ENCODE data around the gene NTMT1.
"Not testable (repeated sequence)": the region's sequence is repeated elsewhere in the genome, so short reads cannot be mapped to it uniquely, and the experiment has no call there.

The NTMT1 gene

GRCh38 chr9:129587487-129588262 lies 38.3 kb upstream of the NTMT1 start:
- Histone ChIP-seq H3K27ac (ENCODE audit: low read length) (no peak overlapping the region), H3K4me2 (ENCODE audit: low read length) (no peak overlapping the region), H3K4me3 (ENCODE audit: low read length) (no peak overlapping the region), H3K27me3 (ENCODE audit: low read depth, low read length) (0 out of 2 replicates have a peak, but pooled peaks cover 2% of the 10 kb centered on the region), H3K9ac (ENCODE audit: low read length) (no peak overlapping the region), H3K9me3 (ENCODE audit: insufficient read depth, low read length) (no peaks in the 10 kb centered on the region), H3K79me2 (ENCODE audit: low read length) (no peaks in the 10 kb centered on the region), H2AFZ (ENCODE audit: low read depth, low read length) (no peak overlapping the region), H3K4me1 (ENCODE audit: low read length) (peaks cover 14% of the 10 kb centered on the region), H3K36me3 (replicated peaks; ENCODE audit: low read depth, low read length) (no peaks in the 10 kb centered on the region), H4K20me1 (ENCODE audit: insufficient read depth, low read length) (no peaks in the 10 kb centered on the region)
- no peak for TF ChIP-seq EZH2phosphoT487 (IDR thresholded peaks at IDR 0.05; ENCODE audit: low read depth)
- no peak for TF ChIP-seq CTCF (IDR thresholded peaks at IDR 0.05; ENCODE audit: low read depth, low read length)

GRCh38 chr9:129590466-129590865 lies 35.5 kb upstream of the NTMT1 start:
- Histone ChIP-seq H3K4me3 (ENCODE audit: low read length) (no peak overlapping the region), H4K20me1 (ENCODE audit: insufficient read depth, low read length) (no peaks in the 10 kb centered on the region), H3K27me3 (ENCODE audit: low read depth, low read length) (peaks cover 17% of the 10 kb centered on the region; the same call in 1 of the 2 replicates), H3K36me3 (replicated peaks; ENCODE audit: low read depth, low read length) (no peaks in the 10 kb centered on the region), H3K79me2 (ENCODE audit: low read length) (no peaks in the 10 kb centered on the region), H3K9me3 (ENCODE audit: insufficient read depth, low read length) (no peaks in the 10 kb centered on the region), H3K4me1 (ENCODE audit: low read length) (peaks cover 13% of the 10 kb centered on the region), H3K4me2 (ENCODE audit: low read length) (no peak overlapping the region), H3K9ac (ENCODE audit: low read length) (no peak overlapping the region), H2AFZ (ENCODE audit: low read depth, low read length) (no peak overlapping the region), H3K27ac (ENCODE audit: low read length) (no peak overlapping the region)
- TF ChIP-seq CTCF (IDR thresholded peaks at IDR 0.05; ENCODE audit: low read depth, low read length), result no peak
- no peak for TF ChIP-seq EZH2phosphoT487 (IDR thresholded peaks at IDR 0.05; ENCODE audit: low read depth)

- no peak overlapping the region for H2AFZ ChIP-seq (ENCODE audit: low read depth, low read length)
- no peaks in the 10 kb centered on the region for H3K9me3 ChIP-seq (ENCODE audit: insufficient read depth, low read length)
- H3K4me2 ChIP-seq (ENCODE audit: low read length), result no peak overlapping the region
- H3K36me3 ChIP-seq (replicated peaks; ENCODE audit: low read depth, low read length), result no peaks in the 10 kb centered on the region
- no peaks in the 10 kb centered on the region for H4K20me1 ChIP-seq (ENCODE audit: insufficient read depth, low read length)
- no peak for TF ChIP-seq CTCF (IDR thresholded peaks at IDR 0.05; ENCODE audit: low read depth, low read length)
- TF ChIP-seq EZH2phosphoT487 (IDR thresholded peaks at IDR 0.05; ENCODE audit: low read depth), result no peak
- H3K4me1 ChIP-seq (ENCODE audit: low read length), result peaks cover 14% of the 10 kb centered on the region
- H3K27me3 ChIP-seq (ENCODE audit: low read depth, low read length), result peaks cover 17% of the 10 kb centered on the region; the same call in 1 of the 2 replicates
- H3K27ac ChIP-seq (ENCODE audit: low read length), result no peak overlapping the region
- H3K9ac ChIP-seq (ENCODE audit: low read length), result no peak overlapping the region
- H3K79me2 ChIP-seq (ENCODE audit: low read length), result no peaks in the 10 kb centered on the region
- H3K4me3 ChIP-seq (ENCODE audit: low read length), result no peak overlapping the region
These were observed 34.0 kb upstream of the NTMT1 start for GRCh38 chr9:129591916-129592315.

GRCh38 chr9:129592790-129593189 lies 33.2 kb upstream of the NTMT1 start:
- Histone ChIP-seq H3K27me3 (ENCODE audit: low read depth, low read length) (peaks cover 17% of the 10 kb centered on the region; the same call in 1 of the 2 replicates), H3K4me1 (ENCODE audit: low read length) (peaks cover 14% of the 10 kb centered on the region), H3K4me2 (ENCODE audit: low read length) (0 out of 2 replicates have a peak overlapping the region, but pooled peaks have one; percentile 38)
- H3K4me3 ChIP-seq (ENCODE audit: low read length); H3K9ac ChIP-seq (ENCODE audit: low read length); H2AFZ ChIP-seq (ENCODE audit: low read depth, low read length); H3K27ac ChIP-seq (ENCODE audit: low read length); H3K9me3 ChIP-seq (ENCODE audit: insufficient read depth, low read length); H3K36me3 ChIP-seq (replicated peaks; ENCODE audit: low read depth, low read length); H3K79me2 ChIP-seq (ENCODE audit: low read length); H4K20me1 ChIP-seq (ENCODE audit: insufficient read depth, low read length): not testable (repeated sequence)
